ENCODE measurements around the gene HS6ST2.

Gene HS6ST2

GRCh38 chrX:132821974-132822633, 136.3 kb downstream of the HS6ST2 start:
- ChIA-PET POLR2A (no interaction called here), CTCF (no interaction called here)
- DNase-seq (ENCODE audit: extremely low spot score) = no peak
- TF ChIP-seq CTCF (IDR thresholded peaks at IDR 0.05; ENCODE audit: control extremely low read depth, extremely low read depth, low read depth, missing control alignments) = no peak

GRCh38 chrX:132820675-132821074, 137.8 kb downstream of the HS6ST2 start:
- no peak for DNase-seq (ENCODE audit: extremely low spot score)
- TF ChIP-seq CTCF (IDR thresholded peaks at IDR 0.05; ENCODE audit: control extremely low read depth, extremely low read depth, low read depth, missing control alignments) = no peak
- ChIA-PET CTCF (no interaction called here), POLR2A (no interaction called here)

- TF ChIP-seq CTCF (IDR thresholded peaks at IDR 0.05; ENCODE audit: control extremely low read depth, extremely low read depth, low read depth, missing control alignments) = no peak
- ChIA-PET POLR2A (no interaction called here), CTCF (no interaction called here)
- no peak for DNase-seq (ENCODE audit: extremely low spot score)
Measured at GRCh38 chrX:132819711-132820264, 138.6 kb downstream of the HS6ST2 start.

GRCh38 chrX:132818638-132819037, 139.8 kb downstream of the HS6ST2 start:
- CTCF ChIA-PET = no interaction called here
- TF ChIP-seq CTCF (IDR thresholded peaks at IDR 0.05; ENCODE audit: control extremely low read depth, extremely low read depth, low read depth, missing control alignments) = no peak
- POLR2A ChIA-PET = no interaction called here
- DNase-seq (ENCODE audit: extremely low spot score) = no peak

- ChIA-PET CTCF (no interaction called here), POLR2A (no interaction called here)
- DNase-seq (ENCODE audit: extremely low spot score) = no peak
- no peak for TF ChIP-seq CTCF (IDR thresholded peaks at IDR 0.05; ENCODE audit: control extremely low read depth, extremely low read depth, low read depth, missing control alignments)
Measured at GRCh38 chrX:132815643-132816042, 142.8 kb downstream of the HS6ST2 start.

GRCh38 chrX:132810964-132811712, 147.3 kb downstream of the HS6ST2 start:
- POLR2A ChIA-PET = no interaction called here
- CTCF ChIA-PET = interaction anchor here (0.8 kb wide), 1 partner anchor 14 kb away, joined by 3 read pairs; no protein-coding TSS in a partner anchor
- no peak for DNase-seq (ENCODE audit: extremely low spot score)
- TF ChIP-seq CTCF (IDR thresholded peaks at IDR 0.05; ENCODE audit: control extremely low read depth, extremely low read depth, low read depth, missing control alignments) = no peak

Measured in GM10248 (cell line).